Esophagus (tissue), 2 donors: ENCODE measurements around the gene CSF2RB. TPM values are rescaled to one million over a fixed set of nuclear protein-coding genes. Genes with fewer than 3 reads are reported as not detected.
"Not testable (repeated sequence)": the region's sequence is repeated elsewhere in the genome, so short reads cannot be mapped to it uniquely, and the experiment has no call there.

ENCODE experiments used
- H3K27ac ChIP-seq, 2 donors: one replicate each; pipeline ENCODE4 v1.5.1; 2013; ENCODE audit warnings: low read depth in 2 of 2, mild to moderate bottlenecking in 2 of 2, inconsistent platforms in 1 of 2, low read length in 1 of 2, moderate library complexity in 1 of 2
- H3K27me3 ChIP-seq, 2 donors: one replicate each; pipeline ENCODE4 v1.6.1; 2013; ENCODE audit warnings: low read length in 2 of 2, control low read depth in 1 of 2, mild to moderate bottlenecking in 1 of 2; ENCODE audit not compliant: insufficient read depth in 2 of 2, control insufficient read depth in 1 of 2
- H3K36me3 ChIP-seq, 2 donors: one replicate each; pipeline ENCODE4 v1.6.1; 2013; ENCODE audit warnings: low read length in 1 of 2; ENCODE audit not compliant: control insufficient read depth in 2 of 2, insufficient read depth in 2 of 2
- H3K4me1 ChIP-seq, 2 donors: one replicate each; pipeline ENCODE4 v1.6.1; 2013; ENCODE audit warnings: low read length in 1 of 2; ENCODE audit not compliant: control insufficient read depth in 2 of 2, insufficient read depth in 2 of 2
- H3K4me3 ChIP-seq, 2 donors: one replicate each; pipeline ENCODE4 v1.5.1; 2013; ENCODE audit warnings: low read length in 2 of 2, mild to moderate bottlenecking in 2 of 2, low read depth in 1 of 2, moderate library complexity in 1 of 2
- H3K9me3 ChIP-seq, 2 donors: one replicate each; pipeline ENCODE4 v1.6.1; 2013; ENCODE audit warnings: mild to moderate bottlenecking in 2 of 2, low read depth in 1 of 2, low read length in 1 of 2, moderate library complexity in 1 of 2; ENCODE audit not compliant: control insufficient read depth in 2 of 2, insufficient read depth in 1 of 2
- WGBS, 2 donors: extraction: QIAGEN DNeasy Blood & Tissue Kit; methylation state at CpG; one replicate each; pipeline ENCODE4 v1.1.7; 2013; 5-methylcytosine and 5-hydroxymethylcytosine counted together
- polyA plus RNA-seq, 2 donors: library from polyadenylated mRNA; stranded (reverse); fragments of 200-250 nt; gene quantifications; one replicate each; pipeline ENCODE4 v1.2.3, GENCODE V29; 2013
- donor health status: healthy with polysubstance abuse.
- donor health status: Bipolar disorder and iron deficiency.

The CSF2RB gene
- polyA plus RNA-seq, 2 donors: 0.75 to 1.5 TPM

GRCh38 chr22:36988075-36988832 is 74.8 kb downstream of the CSF2RB start:
- Histone ChIP-seq H3K27me3 (peaks cover 5 to 8% of the 10 kb centered on the region in 2 donors), H3K9me3 (peaks cover 3 to 7% of the 10 kb centered on the region in 2 donors), H3K27ac (no peak overlapping the region), H3K4me3 (no peak overlapping the region), H3K36me3 (no peaks in the 10 kb centered on the region), H3K4me1 (peaks cover 0 to 2% of the 10 kb centered on the region in 2 donors)
- 73 to 74% methylated on average over 12 of the region's 12 CpGs for WGBS, 2 donors

DNA sequence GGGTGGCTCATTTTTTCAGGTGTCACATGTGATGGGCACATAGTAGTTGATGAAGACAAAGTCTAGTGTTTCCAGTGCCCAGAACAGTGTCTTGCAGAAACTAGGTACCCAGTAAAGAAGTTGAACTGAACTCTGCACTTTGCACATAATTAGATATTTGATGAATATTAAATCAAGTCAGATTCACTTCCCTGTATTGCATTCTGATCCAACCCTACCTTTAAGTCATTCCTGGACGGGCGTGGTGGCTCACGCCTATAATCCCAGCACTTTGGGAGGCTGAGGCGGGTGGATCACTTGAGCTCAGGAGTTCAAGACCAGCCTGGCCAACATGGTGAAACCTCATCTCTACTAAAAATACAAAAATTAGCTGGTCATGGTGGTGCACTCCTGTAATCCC is 75.6 kb downstream of the CSF2RB start:
- not testable (repeated sequence) for H3K27me3 ChIP-seq, H3K9me3 ChIP-seq, H3K36me3 ChIP-seq, H3K4me1 ChIP-seq, H3K4me3 ChIP-seq, H3K27ac ChIP-seq
- WGBS, 2 donors: 77 to 90% methylated on average over 4 of the region's 4 CpGs

Other genes starting within 250 kb of the CSF2RB start
- gene CACNG2, start 209.9 kb upstream of the CSF2RB start, polyA plus RNA-seq: not detected
- 10 to 100 TPM; 10.3 to 16.0 TPM for gene IFT27, start 137.5 kb upstream of the CSF2RB start, polyA plus RNA-seq
- not detected for gene PVALB, start 96.6 kb upstream of the CSF2RB start, polyA plus RNA-seq
- gene NCF4, start 52.6 kb upstream of the CSF2RB start, polyA plus RNA-seq: 1 to 10 TPM; 4.2 to 7.0 TPM
- gene TST, start 105.8 kb downstream of the CSF2RB start, polyA plus RNA-seq: 100 to 1,000 TPM; 108 to 140 TPM
- 100 to 1,000 TPM; 104 to 147 TPM for gene MPST, start 106.1 kb downstream of the CSF2RB start, polyA plus RNA-seq
- 1 to 10 TPM; 6.7 to 7.4 TPM for gene KCTD17, start 138.1 kb downstream of the CSF2RB start, polyA plus RNA-seq
- under 1 TPM; 0.04 to 0.05 TPM for gene TMPRSS6, start 196.1 kb downstream of the CSF2RB start, polyA plus RNA-seq
- gene IL2RB, start 236.3 kb downstream of the CSF2RB start, polyA plus RNA-seq: 1 to 10 TPM in 1 of 2 donors, under 1 TPM in 1; 0.65 to 1.2 TPM